ENCODE data around the gene FSCN2.

FSCN2 gene

GRCh38 chr17:81537856-81538555 is 9.8 kb downstream of the FSCN2 start:
- no peaks in the 10 kb centered on the region for H4K20me1 ChIP-seq (ENCODE audit: insufficient read depth)

GRCh38 chr17:81538651-81539570 is 10.7 kb downstream of the FSCN2 start:
- Histone ChIP-seq H3K4me3 (IDR thresholded peaks at IDR 0.05; ENCODE audit: insufficient read depth, low read depth, low read length) (no peak overlapping the region), H3K4me2 (no peak overlapping the region), H3K36me3 (ENCODE audit: insufficient read depth) (no peaks in the 10 kb centered on the region), H3K9ac (no peak overlapping the region), H2AFZ (ENCODE audit: low read depth) (no peak overlapping the region), H3K27me3 (ENCODE audit: insufficient read depth, low read depth) (no peaks in the 10 kb centered on the region), H3K79me2 (ENCODE audit: insufficient read depth, low read depth) (no peaks in the 10 kb centered on the region), H4K20me1 (ENCODE audit: insufficient read depth) (no peaks in the 10 kb centered on the region), H3K4me1 (ENCODE audit: low read depth, poor library complexity, severe bottlenecking) (no peaks in the 10 kb centered on the region), H3K27ac (no peak overlapping the region)
- TF ChIP-seq CTCF (conservative IDR thresholded peaks at IDR 0.05; ENCODE audit: low read depth, low read length) = no peak

More at GRCh38 chr17:81537856-81538555, 9.8 kb downstream of the FSCN2 start:
- Histone ChIP-seq H3K27me3 (ENCODE audit: insufficient read depth, low read depth) (no peaks in the 10 kb centered on the region; the same call in 1 of the 2 replicates), H3K36me3 (ENCODE audit: insufficient read depth) (no peaks in the 10 kb centered on the region), H3K27ac (no peak overlapping the region), H3K79me2 (ENCODE audit: insufficient read depth, low read depth) (no peaks in the 10 kb centered on the region), H3K4me1 (ENCODE audit: low read depth, poor library complexity, severe bottlenecking) (no peaks in the 10 kb centered on the region), H3K4me3 (IDR thresholded peaks at IDR 0.05; ENCODE audit: insufficient read depth, low read depth, low read length) (no peak overlapping the region), H3K9ac (no peak overlapping the region), H3K4me2 (no peak overlapping the region), H2AFZ (ENCODE audit: low read depth) (no peak overlapping the region)
- TF ChIP-seq CTCF (conservative IDR thresholded peaks at IDR 0.05; ENCODE audit: low read depth, low read length) = no peak

DNA sequence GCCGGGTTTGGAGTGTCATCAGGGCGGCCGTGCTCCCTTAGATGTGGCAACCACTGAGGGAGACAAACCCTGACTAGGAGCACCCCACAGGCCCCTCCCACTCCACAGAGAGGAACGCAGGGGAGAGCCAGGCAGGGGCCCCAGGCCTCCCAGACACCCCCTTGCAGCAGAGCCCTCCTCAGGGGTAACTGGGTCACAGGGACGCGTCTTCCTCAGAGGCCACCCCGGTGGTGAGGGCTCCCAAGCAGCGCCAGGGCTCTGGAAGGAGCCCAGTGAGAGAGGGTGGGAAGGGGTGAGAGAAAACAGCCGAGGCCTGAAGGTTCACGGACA is 11.4 kb downstream of the FSCN2 start:
- Histone ChIP-seq H4K20me1 (ENCODE audit: insufficient read depth) (no peaks in the 10 kb centered on the region), H3K9ac (no peak overlapping the region), H3K4me3 (IDR thresholded peaks at IDR 0.05; ENCODE audit: insufficient read depth, low read depth, low read length) (no peak overlapping the region), H3K27ac (no peak overlapping the region), H3K27me3 (ENCODE audit: insufficient read depth, low read depth) (no peaks in the 10 kb centered on the region), H3K79me2 (ENCODE audit: insufficient read depth, low read depth) (no peaks in the 10 kb centered on the region), H3K4me2 (no peak overlapping the region), H2AFZ (ENCODE audit: low read depth) (no peak overlapping the region), H3K36me3 (ENCODE audit: insufficient read depth) (no peaks in the 10 kb centered on the region; the same call in 1 of the 2 replicates), H3K4me1 (ENCODE audit: low read depth, poor library complexity, severe bottlenecking) (no peaks in the 10 kb centered on the region)
- TF ChIP-seq CTCF (conservative IDR thresholded peaks at IDR 0.05; ENCODE audit: low read depth, low read length) = no peak

GRCh38 chr17:81539961-81540675 is 11.9 kb downstream of the FSCN2 start:
- TF ChIP-seq CTCF (conservative IDR thresholded peaks at IDR 0.05; ENCODE audit: low read depth, low read length) = no peak
- H3K4me1 ChIP-seq (ENCODE audit: low read depth, poor library complexity, severe bottlenecking) = no peaks in the 10 kb centered on the region
- no peaks in the 10 kb centered on the region for H4K20me1 ChIP-seq (ENCODE audit: insufficient read depth)
- no peak overlapping the region for H3K9ac ChIP-seq
- H3K36me3 ChIP-seq (ENCODE audit: insufficient read depth) = no peaks in the 10 kb centered on the region; the same call in 1 of the 2 replicates
- H3K4me3 ChIP-seq (IDR thresholded peaks at IDR 0.05; ENCODE audit: insufficient read depth, low read depth, low read length) = no peak overlapping the region
- no peak overlapping the region for H2AFZ ChIP-seq (ENCODE audit: low read depth)
- no peaks in the 10 kb centered on the region for H3K79me2 ChIP-seq (ENCODE audit: insufficient read depth, low read depth)
- H3K4me2 ChIP-seq = no peak overlapping the region
- no peaks in the 10 kb centered on the region for H3K27me3 ChIP-seq (ENCODE audit: insufficient read depth, low read depth)
- no peak overlapping the region for H3K27ac ChIP-seq
